Keratinocyte (primary cell): ENCODE measurements around the gene MCM9. TPM values are rescaled to one million over a fixed set of nuclear protein-coding genes. Genes with fewer than 3 reads are reported as not detected.

ENCODE experiments used
- DNase-seq: peaks from one replicate; pipeline ENCODE4 v3.0.0-alpha.2; 2011; ENCODE audit warnings: low read depth, missing footprints, low spot score
- FAIRE-seq: peaks from 2 replicates; lab custom pipeline; 2011; peaks lifted over from hg19 to GRCh38; lab: Jason Lieb, UNC
- H2AFZ ChIP-seq: 2 replicates; pipeline ENCODE4 v1.6.0; 2012; ENCODE audit warnings: low read length, control low read depth, inconsistent platforms; ENCODE audit not compliant: control insufficient read depth
- H3K27ac ChIP-seq: 2 replicates; pipeline ENCODE4 v1.5.1; 2011; ENCODE audit warnings: low read length; ENCODE audit not compliant: control insufficient read depth, insufficient read depth
- H3K27me3 ChIP-seq: 3 replicates; pipeline ENCODE4 v1.6.0; 2011; ENCODE audit warnings: low read length; ENCODE audit not compliant: control insufficient read depth, insufficient read depth; ENCODE audit errors: extremely low read depth
- H3K36me3 ChIP-seq, 2 experiments: 2 replicates in 1 of 2; 3 replicates in 1 of 2; pipeline ENCODE4 v1.5.1; 2011; ENCODE audit warnings: low read length in 2 of 2, mild to moderate bottlenecking in 1 of 2; ENCODE audit not compliant: control insufficient read depth in 2 of 2, insufficient read depth in 2 of 2; ENCODE audit errors: extremely low read depth in 1 of 2
- H3K4me1 ChIP-seq: 3 replicates; pipeline ENCODE4 v1.5.1; 2011; ENCODE audit warnings: low read length; ENCODE audit not compliant: control insufficient read depth, insufficient read depth; ENCODE audit errors: extremely low read depth
- H3K4me2 ChIP-seq: 3 replicates; pipeline ENCODE4 v1.6.0; 2011; ENCODE audit warnings: low read depth, low read length; ENCODE audit not compliant: control insufficient read depth, insufficient read depth; ENCODE audit errors: extremely low read depth
- H3K4me3 ChIP-seq, 3 experiments: fragments of 200-600 bp in 1 of 3; sonication (generic) in 1 of 3; 2 replicates in 2 of 3; 3 replicates in 1 of 3; pipeline ENCODE4 v1.5.1; 2011 to 2016; ENCODE audit warnings: low read length in 3 of 3, mild to moderate bottlenecking in 3 of 3, control low read depth in 2 of 3, inconsistent platforms in 1 of 3, low read depth in 1 of 3, mixed read lengths in 1 of 3, mixed run types in 1 of 3, moderate library complexity in 1 of 3; ENCODE audit not compliant: control insufficient read depth in 2 of 3, insufficient read depth in 2 of 3; ENCODE audit errors: extremely low read depth in 1 of 3
- H3K79me2 ChIP-seq: 2 replicates; pipeline ENCODE4 v1.6.0; 2012; ENCODE audit warnings: low read length; ENCODE audit not compliant: control insufficient read depth, insufficient read depth
- H3K9ac ChIP-seq: 3 replicates; pipeline ENCODE4 v1.6.0; 2011; ENCODE audit warnings: low read length; ENCODE audit not compliant: control insufficient read depth, insufficient read depth; ENCODE audit errors: extremely low read depth
- H3K9me1 ChIP-seq: 3 replicates; pipeline ENCODE4 v1.6.0; 2011; ENCODE audit warnings: low read length; ENCODE audit not compliant: control insufficient read depth, insufficient read depth; ENCODE audit errors: extremely low read depth
- H3K9me3 ChIP-seq: 2 replicates; pipeline ENCODE4 v1.5.1; 2012; ENCODE audit warnings: low read depth, low read length; ENCODE audit not compliant: control insufficient read depth
- H4K20me1 ChIP-seq: 3 replicates; pipeline ENCODE4 v1.6.0; 2011; ENCODE audit warnings: low read length; ENCODE audit not compliant: control insufficient read depth, insufficient read depth; ENCODE audit errors: extremely low read depth
- EZH2 ChIP-seq: IDR thresholded peaks from one replicate; pipeline ENCODE4 v1.6.1; 2012; ENCODE audit warnings: inconsistent platforms, mild to moderate bottlenecking, low read length, moderate library complexity
- dilution Hi-C: fragments of 300-500 bp; cut with MboI; formaldehyde crosslinking; loops from one replicate; pipeline ENCODE4 v1.7.0; 2020; ENCODE audit warnings: low sequenced_read_pairs; ENCODE audit not compliant: extremely low pct_ligation_motif_present
- polyA plus RNA-seq, 5 experiments: library from polyadenylated mRNA; depleted of rRNA in 3 of 5; stranded (reverse) in 3 of 5; stranded (forward) in 1 of 5; unstranded in 1 of 5; fragments of >200 nt; gene quantifications; 1 replicate in 1 of 5; 2 replicates in 3 of 5; 3 replicates in 1 of 5; pipeline versions ENCODE4 v1.2.1 to v1.2.3, GENCODE V29; 2011 to 2012; ENCODE audit warnings: missing spikeins in 2 of 5, low read depth in 1 of 5, low replicate concordance in 1 of 5
- TF ChIP-seq, protein P1 (sequence below), 3 experiments: IDR thresholded peaks in 1 of 3; conservative IDR thresholded peaks in 1 of 3; optimal IDR thresholded peaks in 1 of 3; 2 replicates in 2 of 3; 3 replicates in 1 of 3; pipeline versions ENCODE3 to v1.5.1; 2011; ENCODE audit warnings: low read length in 3 of 3, mild to moderate bottlenecking in 3 of 3, moderate library complexity in 2 of 3, control low read depth in 1 of 3, inconsistent platforms in 1 of 3; ENCODE audit not compliant: insufficient read depth in 2 of 3; ENCODE audit errors: extremely low read depth in 1 of 3

Gene MCM9
- polyA plus RNA-seq, 1 donor (not counting 4 experiments of a cell fraction or from before 2014, with no cell fraction given), result 3.1 TPM

DNA sequence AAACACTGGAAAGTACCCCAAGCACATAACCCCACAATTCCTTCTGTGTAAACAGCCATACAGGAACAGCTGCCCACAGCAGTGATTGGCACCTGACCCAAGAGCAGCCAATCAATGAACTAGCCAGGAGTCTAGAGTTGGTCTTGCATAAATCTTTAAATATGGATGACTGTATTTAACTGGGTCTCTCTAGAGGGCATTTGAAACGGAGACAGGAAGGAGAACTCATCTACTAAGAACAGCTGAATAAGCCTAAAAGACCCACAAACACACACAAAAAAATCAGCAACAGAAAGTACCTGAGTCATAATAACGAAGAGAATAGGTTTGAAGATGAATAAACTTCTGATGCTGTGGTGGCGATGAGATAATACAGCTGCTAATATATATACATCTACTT, 90.0 kb downstream of the MCM9 start:
- H3K27ac ChIP-seq, result no peak overlapping the region
- H3K27me3 ChIP-seq, result no peaks in the 10 kb centered on the region
- no peaks in the 10 kb centered on the region for H3K9me3 ChIP-seq
- no peak for DNase-seq
- no peak overlapping the region for H2AFZ ChIP-seq
- H3K4me1 ChIP-seq, result no peaks in the 10 kb centered on the region
- H3K36me3 ChIP-seq, result peaks cover 0 to 2% of the 10 kb centered on the region in 2 experiments
- H3K4me3 ChIP-seq, result no peak overlapping the region
- H3K9me1 ChIP-seq, result no peaks in the 10 kb centered on the region
- FAIRE-seq, result no peak
- H3K79me2 ChIP-seq, result no peaks in the 10 kb centered on the region
- H3K4me2 ChIP-seq, result no peak overlapping the region
- no peak overlapping the region for H3K9ac ChIP-seq
- no peaks in the 10 kb centered on the region for H4K20me1 ChIP-seq
- dilution Hi-C loops, result no loop called here
- TF ChIP-seq EZH2, result no peak
- TF ChIP-seq, protein P1, sequence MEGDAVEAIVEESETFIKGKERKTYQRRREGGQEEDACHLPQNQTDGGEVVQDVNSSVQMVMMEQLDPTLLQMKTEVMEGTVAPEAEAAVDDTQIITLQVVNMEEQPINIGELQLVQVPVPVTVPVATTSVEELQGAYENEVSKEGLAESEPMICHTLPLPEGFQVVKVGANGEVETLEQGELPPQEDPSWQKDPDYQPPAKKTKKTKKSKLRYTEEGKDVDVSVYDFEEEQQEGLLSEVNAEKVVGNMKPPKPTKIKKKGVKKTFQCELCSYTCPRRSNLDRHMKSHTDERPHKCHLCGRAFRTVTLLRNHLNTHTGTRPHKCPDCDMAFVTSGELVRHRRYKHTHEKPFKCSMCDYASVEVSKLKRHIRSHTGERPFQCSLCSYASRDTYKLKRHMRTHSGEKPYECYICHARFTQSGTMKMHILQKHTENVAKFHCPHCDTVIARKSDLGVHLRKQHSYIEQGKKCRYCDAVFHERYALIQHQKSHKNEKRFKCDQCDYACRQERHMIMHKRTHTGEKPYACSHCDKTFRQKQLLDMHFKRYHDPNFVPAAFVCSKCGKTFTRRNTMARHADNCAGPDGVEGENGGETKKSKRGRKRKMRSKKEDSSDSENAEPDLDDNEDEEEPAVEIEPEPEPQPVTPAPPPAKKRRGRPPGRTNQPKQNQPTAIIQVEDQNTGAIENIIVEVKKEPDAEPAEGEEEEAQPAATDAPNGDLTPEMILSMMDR (optimal IDR thresholded peaks at IDR 0.05 in 1 of 3, IDR thresholded peaks at IDR 0.05 in 1 of 3, conservative IDR thresholded peaks at IDR 0.05 in 1 of 3; ENCODE audit: extremely low read depth in 1 of 3, insufficient read depth in 2 of 3, low read length in 3 of 3), result no peak

DNA sequence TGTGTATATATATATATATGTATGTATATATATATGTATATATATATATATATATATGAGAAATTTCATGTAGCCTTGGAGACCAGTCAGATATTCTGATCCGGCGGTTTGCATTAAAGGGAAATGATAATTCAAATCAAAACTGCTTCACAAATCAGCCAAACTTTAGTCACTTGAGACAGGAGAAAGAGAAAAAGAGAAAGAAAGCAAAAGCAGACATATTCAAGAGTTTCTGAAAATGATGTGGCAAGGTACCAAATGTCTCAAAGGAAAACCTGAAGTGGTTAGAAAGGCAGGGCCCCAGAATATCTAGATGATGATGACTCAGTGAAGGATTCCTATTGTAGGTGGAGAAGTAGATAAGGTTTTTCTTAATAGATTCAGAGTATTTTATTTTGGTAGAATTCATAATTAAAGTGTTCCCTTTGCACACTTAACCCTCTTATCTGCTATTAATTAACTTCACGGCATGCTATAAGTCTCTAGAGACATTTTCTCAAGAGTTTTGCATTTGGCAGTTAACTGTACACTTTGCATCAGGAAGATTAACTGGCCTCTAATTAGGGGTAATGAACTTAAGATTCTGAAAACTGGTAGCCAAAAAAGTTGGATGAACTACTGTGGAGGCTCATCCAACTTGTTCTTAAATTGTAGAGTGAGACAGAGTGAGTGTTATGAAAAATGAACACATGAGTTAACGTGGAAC, 91.1 kb downstream of the MCM9 start:
- FAIRE-seq, result no peak
- no peaks in the 10 kb centered on the region for H3K79me2 ChIP-seq
- no peak for DNase-seq
- dilution Hi-C loops, result no loop called here
- no peak overlapping the region for H3K4me2 ChIP-seq
- peaks cover 0 to 2% of the 10 kb centered on the region in 2 experiments for H3K36me3 ChIP-seq
- no peak for TF ChIP-seq EZH2
- TF ChIP-seq, protein P1 (optimal IDR thresholded peaks at IDR 0.05 in 1 of 3, IDR thresholded peaks at IDR 0.05 in 1 of 3, conservative IDR thresholded peaks at IDR 0.05 in 1 of 3; ENCODE audit: extremely low read depth in 1 of 3, insufficient read depth in 2 of 3, low read length in 3 of 3), result no peak
- H3K9me1 ChIP-seq, result no peaks in the 10 kb centered on the region
- no peak overlapping the region for H3K27ac ChIP-seq
- H2AFZ ChIP-seq, result no peak overlapping the region
- no peaks in the 10 kb centered on the region for H4K20me1 ChIP-seq
- no peak overlapping the region for H3K4me3 ChIP-seq
- no peak overlapping the region for H3K9ac ChIP-seq
- H3K9me3 ChIP-seq, result no peaks in the 10 kb centered on the region
- no peaks in the 10 kb centered on the region for H3K4me1 ChIP-seq
- H3K27me3 ChIP-seq, result no peaks in the 10 kb centered on the region
